ENCODE results near the gene SLC9A4.

The SLC9A4 gene

GRCh38 chr2:102505290-102505689 lies 32.3 kb downstream of the SLC9A4 start:
- DNase-seq = peak; percentile 27

GRCh38 chr2:102506743-102507142 lies 33.7 kb downstream of the SLC9A4 start:
- DNase-seq = no peak

GRCh38 chr2:102508863-102509262 lies 35.8 kb downstream of the SLC9A4 start:
- no peak for DNase-seq

GRCh38 chr2:102509749-102510148 lies 36.7 kb downstream of the SLC9A4 start:
- DNase-seq = no peak

- DNase-seq = no peak
Observed at GRCh38 chr2:102510791-102511575, 38.0 kb downstream of the SLC9A4 start.

- no peak for DNase-seq
Observed at GRCh38 chr2:102512161-102512560, 39.1 kb downstream of the SLC9A4 start.

- DNase-seq = no peak
Observed at GRCh38 chr2:102513355-102513939, 40.4 kb downstream of the SLC9A4 start.

GRCh38 chr2:102514061-102514785 lies 41.2 kb downstream of the SLC9A4 start:
- DNase-seq = no peak

GRCh38 chr2:102515851-102516250 lies 42.8 kb downstream of the SLC9A4 start:
- no peak for DNase-seq

GRCh38 chr2:102518170-102518569 lies 45.1 kb downstream of the SLC9A4 start:
- DNase-seq = no peak

- DNase-seq = no peak
Observed at GRCh38 chr2:102520009-102520408, 47.0 kb downstream of the SLC9A4 start.

GRCh38 chr2:102520801-102521200 lies 47.8 kb downstream of the SLC9A4 start:
- DNase-seq = no peak

GRCh38 chr2:102522162-102522561 lies 49.1 kb downstream of the SLC9A4 start:
- no peak for DNase-seq

- DNase-seq = no peak
Observed at GRCh38 chr2:102522890-102523289, 49.9 kb downstream of the SLC9A4 start.

- no peak for DNase-seq
Observed at GRCh38 chr2:102523651-102524050, 50.6 kb downstream of the SLC9A4 start.

GRCh38 chr2:102527086-102527485 lies 54.1 kb downstream of the SLC9A4 start:
- DNase-seq = no peak

- no peak for DNase-seq
Observed at GRCh38 chr2:102538491-102538890, 65.5 kb downstream of the SLC9A4 start.

GRCh38 chr2:102540882-102541281 lies 67.9 kb downstream of the SLC9A4 start:
- DNase-seq = no peak

- no peak for DNase-seq
Observed at GRCh38 chr2:102544182-102544581, 71.2 kb downstream of the SLC9A4 start.

- DNase-seq = no peak
Observed at GRCh38 chr2:102547462-102547861, 74.4 kb downstream of the SLC9A4 start.

- no peak for DNase-seq
Observed at GRCh38 chr2:102549027-102549426, 76.0 kb downstream of the SLC9A4 start.

GRCh38 chr2:102550151-102550550 lies 77.1 kb downstream of the SLC9A4 start:
- no peak for DNase-seq

GRCh38 chr2:102551329-102552096 lies 78.5 kb downstream of the SLC9A4 start:
- no peak for DNase-seq

Data from NCI-H345 (cell line).